Measurements from ENCODE around the gene OPCML. TPM values are rescaled to one million over a fixed set of nuclear protein-coding genes. Genes with fewer than 3 reads are reported as not detected.

The OPCML gene
- total and polyA plus RNA-seq, 2 of the 13 experiments (the other 11 are each of a cell fraction or from before 2014, with no cell fraction given) = not detected

GRCh38 chr11:133041181-133041580, 491.1 kb downstream of the OPCML start:
- DNase-seq (ENCODE audit: low spot score) = no peak
- BruUV-seq (replicated peaks) = no TSS peak
- no peak overlapping the region for H2AFZ ChIP-seq (ENCODE audit: low read length)
- no peak for FAIRE-seq
- WGBS (ENCODE audit: low lambda C conversion rate) = 1% methylated on average over 4 of the region's 4 CpGs
- no peak overlapping the region for H3K9ac ChIP-seq (ENCODE audit: insufficient read depth, low read depth, low read length)
- no peaks in the 10 kb centered on the region for H3K9me3 ChIP-seq (ENCODE audit: low read length)
- no peak overlapping the region for H3K4me3 ChIP-seq (replicated peaks in 1 of 3; ENCODE audit: insufficient read depth in 1 of 3, low read depth in 2 of 3, low read length in 3 of 3)
- H3K4me2 ChIP-seq (ENCODE audit: low read depth, low read length) = no peak overlapping the region
- no peaks in the 10 kb centered on the region for H4K20me1 ChIP-seq (ENCODE audit: insufficient read depth, low read length)
- no peak for ATAC-seq
- H3K79me2 ChIP-seq (ENCODE audit: insufficient read depth, low read length) = no peaks in the 10 kb centered on the region
- intact Hi-C loops (cut with micrococcal nuclease; ENCODE audit: unreplicated experiment) (no loop called here), in situ Hi-C loops (cut with HindIII; ENCODE audit: extremely low pct_ligation_motif_present, low pct_unique_long_range_greater_than_20kb) (no loop called here)
- ChIA-PET POLR2A (no interaction called here), CTCF (ENCODE audit: low intra/inter-chr PET ratio, low total read pairs) (no interaction called here)
- H3K4me1 ChIP-seq (ENCODE audit: insufficient read depth, low read length) = no peaks in the 10 kb centered on the region
- no peaks in the 10 kb centered on the region for H3K36me3 ChIP-seq (replicated peaks in 1 of 2; ENCODE audit: control insufficient read depth in 1 of 2, insufficient read depth in 2 of 2, low read length in 2 of 2)
- H3K27ac ChIP-seq (ENCODE audit: extremely low read length, insufficient read depth, low read length) = no peak overlapping the region
- peaks cover 0 to 34% of the 10 kb centered on the region in 2 experiments; a peak in 3 of 5 replicates for H3K27me3 ChIP-seq (ENCODE audit: control insufficient read depth in 1 of 2, insufficient read depth in 2 of 2, low read length in 2 of 2)
- TF ChIP-seq MXD3 (CRISPR knock-in tag; IDR thresholded peaks at IDR 0.05) = no peak
- no peak for TF ChIP-seq ZNF558 (CRISPR knock-in tag; IDR thresholded peaks at IDR 0.05; ENCODE audit: borderline replicate concordance)
- TF ChIP-seq, protein P1, sequence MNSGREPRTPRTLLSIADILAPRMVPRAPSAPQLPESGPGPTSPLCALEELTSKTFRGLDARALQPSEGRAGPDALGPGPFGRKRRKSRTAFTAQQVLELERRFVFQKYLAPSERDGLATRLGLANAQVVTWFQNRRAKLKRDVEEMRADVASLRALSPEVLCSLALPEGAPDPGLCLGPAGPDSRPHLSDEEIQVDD (CRISPR knock-in tag; IDR thresholded peaks at IDR 0.05; ENCODE audit: borderline replicate concordance) = no peak
- TF ChIP-seq, protein P2, sequence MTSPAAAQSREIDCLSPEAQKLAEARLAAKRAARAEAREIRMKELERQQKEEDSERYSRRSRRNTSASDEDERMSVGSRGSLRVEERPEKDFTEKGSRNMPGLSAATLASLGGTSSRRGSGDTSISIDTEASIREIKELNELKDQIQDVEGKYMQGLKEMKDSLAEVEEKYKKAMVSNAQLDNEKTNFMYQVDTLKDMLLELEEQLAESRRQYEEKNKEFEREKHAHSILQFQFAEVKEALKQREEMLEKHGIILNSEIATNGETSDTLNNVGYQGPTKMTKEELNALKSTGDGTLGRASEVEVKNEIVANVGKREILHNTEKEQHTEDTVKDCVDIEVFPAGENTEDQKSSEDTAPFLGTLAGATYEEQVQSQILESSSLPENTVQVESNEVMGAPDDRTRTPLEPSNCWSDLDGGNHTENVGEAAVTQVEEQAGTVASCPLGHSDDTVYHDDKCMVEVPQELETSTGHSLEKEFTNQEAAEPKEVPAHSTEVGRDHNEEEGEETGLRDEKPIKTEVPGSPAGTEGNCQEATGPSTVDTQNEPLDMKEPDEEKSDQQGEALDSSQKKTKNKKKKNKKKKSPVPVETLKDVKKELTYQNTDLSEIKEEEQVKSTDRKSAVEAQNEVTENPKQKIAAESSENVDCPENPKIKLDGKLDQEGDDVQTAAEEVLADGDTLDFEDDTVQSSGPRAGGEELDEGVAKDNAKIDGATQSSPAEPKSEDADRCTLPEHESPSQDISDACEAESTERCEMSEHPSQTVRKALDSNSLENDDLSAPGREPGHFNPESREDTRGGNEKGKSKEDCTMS (CRISPR knock-in tag; conservative IDR thresholded peaks at IDR 0.05) = no peak
- no peak for TF ChIP-seq ATF7-NPFF (CRISPR knock-in tag; IDR thresholded peaks at IDR 0.05; ENCODE audit: low read depth)
- TF ChIP-seq ZNF121 (CRISPR knock-in tag; IDR thresholded peaks at IDR 0.05) = no peak
- no peak for TF ChIP-seq REXO4 (CRISPR knock-in tag; IDR thresholded peaks at IDR 0.05; ENCODE audit: borderline replicate concordance)
- TF ChIP-seq ZNF496 (CRISPR knock-in tag; IDR thresholded peaks at IDR 0.05; ENCODE audit: insufficient replicate concordance) = no peak
- no peak for TF ChIP-seq HNRNPLL (IDR thresholded peaks at IDR 0.05; ENCODE audit: low read depth, low read length, poor library complexity, severe bottlenecking)
- TF ChIP-seq SRSF1 (optimal IDR thresholded peaks at IDR 0.05; ENCODE audit: low read depth, low read length) = no peak
- TF ChIP-seq ZNF326 (CRISPR knock-in tag; IDR thresholded peaks at IDR 0.05; ENCODE audit: borderline replicate concordance) = no peak
- TF ChIP-seq SOX5 (CRISPR knock-in tag; IDR thresholded peaks at IDR 0.05; ENCODE audit: borderline replicate concordance) = no peak
- no peak for TF ChIP-seq FOXK2 (IDR thresholded peaks at IDR 0.05)
- no peak for TF ChIP-seq HNRNPH1 (optimal IDR thresholded peaks at IDR 0.05; ENCODE audit: low read depth, low read length)
- TF ChIP-seq MNT (IDR thresholded peaks at IDR 0.05) = no peak
- TF ChIP-seq ZNF562 (CRISPR knock-in tag; IDR thresholded peaks at IDR 0.05; ENCODE audit: borderline replicate concordance) = no peak

Data from HepG2 (cell line).